HepG2 (cell line): ENCODE results near the gene DQX1. TPM values are rescaled to one million over a fixed set of nuclear protein-coding genes. Genes with fewer than 3 reads are reported as not detected.

Experiments used
- CHD4 ChIP-seq: fragments of 200-600 bp; sonication (generic); IDR thresholded peaks from 2 replicates; pipeline ENCODE4 v1.7.0; 2017; ENCODE audit warnings: mild to moderate bottlenecking, low read length, borderline replicate concordance
- FIP1L1 ChIP-seq: fragments of 200-400 bp; formaldehyde crosslinking; IDR thresholded peaks from 2 replicates; pipeline ENCODE4 v1.6.1; 2018; ENCODE audit warnings: low read depth, mild to moderate bottlenecking, low read length, moderate library complexity, borderline replicate concordance; ENCODE audit not compliant: insufficient read depth
- GABPA ChIP-seq, 2 experiments: IDR thresholded peaks; 2 replicates each; pipeline ENCODE4 v1.6.1; 2011 to 2016; ENCODE audit warnings: low read depth in 2 of 2, low read length in 1 of 2, missing biosample characterization in 1 of 2, missing genetic modification characterization in 1 of 2
- PRMT3 ChIP-seq: sonication (generic); formaldehyde crosslinking; IDR thresholded peaks from 2 replicates; pipeline ENCODE4 v1.8.1; 2022; ENCODE audit warnings: low read depth, mild to moderate bottlenecking, moderate library complexity, missing genetic modification reagents, borderline replicate concordance
- SKI ChIP-seq: fragments of 450-650 bp; IDR thresholded peaks from one replicate; pipeline ENCODE4 v1.6.1; 2018; ENCODE audit warnings: mild to moderate bottlenecking; ENCODE audit not compliant: partially characterized antibody
- SP2 ChIP-seq: sonication (generic); formaldehyde crosslinking; IDR thresholded peaks from 2 replicates; pipeline ENCODE4 v1.5.1; 2020; ENCODE audit warnings: mild to moderate bottlenecking, missing genetic modification reagents
- TCF7 ChIP-seq: sonication (generic); IDR thresholded peaks from 2 replicates; pipeline ENCODE4 v1.6.1; 2016; ENCODE audit warnings: antibody characterized with exemption, low read depth
- ZBTB20 ChIP-seq: sonication (generic); formaldehyde crosslinking; IDR thresholded peaks from 2 replicates; pipeline ENCODE4 v1.8.1; 2023; ENCODE audit warnings: missing genetic modification reagents, low read depth, mild to moderate bottlenecking, borderline replicate concordance
- ZBTB21 ChIP-seq: sonication (generic); formaldehyde crosslinking; IDR thresholded peaks from 2 replicates; pipeline ENCODE4 v1.4.0; 2020; ENCODE audit warnings: missing genetic modification reagents
- ZFP41 ChIP-seq: sonication (generic); formaldehyde crosslinking; IDR thresholded peaks from 2 replicates; pipeline ENCODE4 v1.4.0; 2020; ENCODE audit warnings: mild to moderate bottlenecking, missing genetic modification reagents, borderline replicate concordance
- ZNF12 ChIP-seq: sonication (generic); formaldehyde crosslinking; IDR thresholded peaks from 2 replicates; pipeline ENCODE4 v1.5.0; 2020; ENCODE audit warnings: missing genetic modification reagents
- ZNF564 ChIP-seq: sonication (generic); formaldehyde crosslinking; IDR thresholded peaks from 2 replicates; pipeline ENCODE4 v1.8.1; 2023; ENCODE audit warnings: mild to moderate bottlenecking, missing genetic modification reagents
- ZNF747 ChIP-seq: sonication (generic); formaldehyde crosslinking; IDR thresholded peaks from 2 replicates; pipeline ENCODE4 v1.8.1; 2023; ENCODE audit warnings: missing genetic modification reagents, mild to moderate bottlenecking, borderline replicate concordance
- ZNF775 ChIP-seq: sonication (generic); formaldehyde crosslinking; IDR thresholded peaks from 2 replicates; pipeline ENCODE4 v1.4.0; 2020; ENCODE audit warnings: missing genetic modification reagents, mild to moderate bottlenecking, moderate library complexity, borderline replicate concordance
- ZNF850 ChIP-seq: sonication (generic); formaldehyde crosslinking; conservative IDR thresholded peaks from 2 replicates; pipeline ENCODE4 v1.9.0; 2021; ENCODE audit warnings: mild to moderate bottlenecking, missing genetic modification reagents
- ZNF883 ChIP-seq: sonication (generic); formaldehyde crosslinking; IDR thresholded peaks from 2 replicates; pipeline ENCODE4 v1.5.1; 2020; ENCODE audit warnings: mild to moderate bottlenecking, missing genetic modification reagents; ENCODE audit errors: not compliant biosample characterization
- polyA plus RNA-seq, 8 experiments: library from polyadenylated mRNA; depleted of rRNA in 3 of 8; stranded (reverse) in 7 of 8; unstranded in 1 of 8; fragments of >200 nt; fragmentation: Illumina TruSeq in 4 of 8; extraction: Trizol in 4 of 8; gene quantifications; 2 replicates each; pipeline versions ENCODE4 v1.2.1 to v1.2.3, GENCODE V29; 2011 to 2016; ENCODE audit warnings: low read depth in 4 of 8, missing spikeins in 1 of 8, mixed read lengths in 1 of 8; ENCODE audit not compliant: insufficient read depth in 1 of 8
- total RNA-seq, 5 experiments: library from RNA; depleted of rRNA; stranded (reverse); fragments of >200 nt; fragmentation: Illumina TruSeq; extraction: Trizol; gene quantifications; 2 replicates each; pipeline ENCODE4 v1.2.3, GENCODE V29; 2016; ENCODE audit warnings: low read depth in 1 of 5
- TF ChIP-seq, protein P1 (sequence below): sonication (generic); formaldehyde crosslinking; IDR thresholded peaks from 2 replicates; pipeline ENCODE4 v1.4.0; 2020; ENCODE audit warnings: missing genetic modification reagents, mild to moderate bottlenecking, borderline replicate concordance
- TF ChIP-seq, protein P2 (sequence below): sonication (generic); formaldehyde crosslinking; IDR thresholded peaks from 2 replicates; pipeline ENCODE4 v1.8.0; 2022; ENCODE audit warnings: missing genetic modification reagents, mild to moderate bottlenecking, borderline replicate concordance
- TF ChIP-seq, protein P3 (sequence below): sonication (generic); formaldehyde crosslinking; IDR thresholded peaks from 2 replicates; pipeline ENCODE4 v1.4.0; 2020; ENCODE audit warnings: mild to moderate bottlenecking, low read depth, missing genetic modification reagents
- TF ChIP-seq, protein P4 (sequence below): sonication (generic); formaldehyde crosslinking; conservative IDR thresholded peaks from 2 replicates; pipeline ENCODE4 v1.4.0; 2020; ENCODE audit warnings: missing genetic modification reagents

Gene DQX1
- total and polyA plus RNA-seq, 2 of the 13 experiments (the other 11 are each of a cell fraction or from before 2014, with no cell fraction given), result 27.6 to 89.8 TPM

DNA sequence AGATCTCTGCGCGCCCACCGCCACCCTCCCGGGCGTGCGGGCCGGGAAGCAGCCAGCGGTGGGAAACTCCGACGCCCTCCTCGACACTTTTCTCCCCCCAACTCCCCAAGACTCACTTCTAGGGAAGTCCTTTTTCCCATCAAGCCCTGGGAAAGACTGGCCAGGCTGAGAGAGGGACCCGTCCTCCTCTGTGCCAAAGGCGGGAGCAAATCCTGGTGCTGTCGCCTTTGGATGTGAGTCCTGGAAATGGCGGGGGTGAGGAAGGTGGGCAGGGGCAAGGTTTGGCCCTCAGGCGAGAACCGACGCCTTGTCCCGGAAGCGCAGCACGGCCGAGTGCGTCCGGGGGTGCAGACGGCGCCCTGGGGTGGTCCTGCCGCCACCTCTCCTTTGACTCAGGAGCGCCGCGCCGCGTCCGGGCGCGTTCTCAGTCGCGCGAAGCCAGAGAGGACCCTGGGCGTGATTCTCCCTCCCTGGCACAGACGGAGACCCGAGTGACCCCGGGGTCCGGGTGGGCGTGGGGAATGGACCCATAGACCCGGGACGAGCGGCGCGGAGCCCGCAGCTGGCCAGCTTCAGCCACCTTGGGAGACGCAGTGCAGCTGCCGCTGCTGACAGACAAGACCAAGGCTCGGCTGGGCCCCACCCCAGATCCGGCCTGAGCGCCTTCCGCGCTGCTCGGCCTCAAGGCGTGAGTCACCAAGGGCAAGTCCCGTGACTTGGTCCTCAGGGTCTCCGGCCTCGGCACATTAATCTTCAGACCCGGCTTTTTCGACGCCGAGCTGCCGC is 23.1 kb downstream of the DQX1 start (continued):
- TF ChIP-seq, protein P1, sequence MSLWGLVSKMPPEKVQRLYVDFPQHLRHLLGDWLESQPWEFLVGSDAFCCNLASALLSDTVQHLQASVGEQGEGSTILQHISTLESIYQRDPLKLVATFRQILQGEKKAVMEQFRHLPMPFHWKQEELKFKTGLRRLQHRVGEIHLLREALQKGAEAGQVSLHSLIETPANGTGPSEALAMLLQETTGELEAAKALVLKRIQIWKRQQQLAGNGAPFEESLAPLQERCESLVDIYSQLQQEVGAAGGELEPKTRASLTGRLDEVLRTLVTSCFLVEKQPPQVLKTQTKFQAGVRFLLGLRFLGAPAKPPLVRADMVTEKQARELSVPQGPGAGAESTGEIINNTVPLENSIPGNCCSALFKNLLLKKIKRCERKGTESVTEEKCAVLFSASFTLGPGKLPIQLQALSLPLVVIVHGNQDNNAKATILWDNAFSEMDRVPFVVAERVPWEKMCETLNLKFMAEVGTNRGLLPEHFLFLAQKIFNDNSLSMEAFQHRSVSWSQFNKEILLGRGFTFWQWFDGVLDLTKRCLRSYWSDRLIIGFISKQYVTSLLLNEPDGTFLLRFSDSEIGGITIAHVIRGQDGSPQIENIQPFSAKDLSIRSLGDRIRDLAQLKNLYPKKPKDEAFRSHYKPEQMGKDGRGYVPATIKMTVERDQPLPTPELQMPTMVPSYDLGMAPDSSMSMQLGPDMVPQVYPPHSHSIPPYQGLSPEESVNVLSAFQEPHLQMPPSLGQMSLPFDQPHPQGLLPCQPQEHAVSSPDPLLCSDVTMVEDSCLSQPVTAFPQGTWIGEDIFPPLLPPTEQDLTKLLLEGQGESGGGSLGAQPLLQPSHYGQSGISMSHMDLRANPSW (CRISPR knock-in tag), result 0 out of 2 replicates have a peak, but pooled peaks have one; percentile 35
- TF ChIP-seq SKI (peak; percentile 48), ZBTB21 (CRISPR knock-in tag) (no peak), PRMT3 (peak; percentile 56; the same call in 1 of the 2 replicates), CHD4 (no peak), TCF7 (no peak), GABPA (IDR thresholded peaks at IDR 0.05; ENCODE audit: low read depth, low read length) (no peak), GABPA (CRISPR knock-in tag; IDR thresholded peaks at IDR 0.05; ENCODE audit: low read depth) (no peak; the same call in 1 of the 2 replicates), ZNF775 (CRISPR knock-in tag) (no peak), ZBTB20 (peak; percentile 22; the same call in 1 of the 2 replicates), ZNF850 (CRISPR knock-in tag) (no peak), ZNF12 (CRISPR knock-in tag) (no peak), SP2 (CRISPR knock-in tag) (peak; percentile 66), ZFP41 (CRISPR knock-in tag) (0 out of 2 replicates have a peak, but pooled peaks have one; percentile 34), ZNF747 (peak; percentile 63; the same call in 1 of the 2 replicates), ZNF564 (CRISPR knock-in tag) (peak; percentile 78), FIP1L1 (no peak; the same call in 1 of the 2 replicates), ZNF883 (CRISPR knock-in tag) (peak; percentile 76)
- TF ChIP-seq, protein P2, sequence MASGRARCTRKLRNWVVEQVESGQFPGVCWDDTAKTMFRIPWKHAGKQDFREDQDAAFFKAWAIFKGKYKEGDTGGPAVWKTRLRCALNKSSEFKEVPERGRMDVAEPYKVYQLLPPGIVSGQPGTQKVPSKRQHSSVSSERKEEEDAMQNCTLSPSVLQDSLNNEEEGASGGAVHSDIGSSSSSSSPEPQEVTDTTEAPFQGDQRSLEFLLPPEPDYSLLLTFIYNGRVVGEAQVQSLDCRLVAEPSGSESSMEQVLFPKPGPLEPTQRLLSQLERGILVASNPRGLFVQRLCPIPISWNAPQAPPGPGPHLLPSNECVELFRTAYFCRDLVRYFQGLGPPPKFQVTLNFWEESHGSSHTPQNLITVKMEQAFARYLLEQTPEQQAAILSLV (CRISPR knock-in tag), result peak; percentile 84
- TF ChIP-seq, protein P3, sequence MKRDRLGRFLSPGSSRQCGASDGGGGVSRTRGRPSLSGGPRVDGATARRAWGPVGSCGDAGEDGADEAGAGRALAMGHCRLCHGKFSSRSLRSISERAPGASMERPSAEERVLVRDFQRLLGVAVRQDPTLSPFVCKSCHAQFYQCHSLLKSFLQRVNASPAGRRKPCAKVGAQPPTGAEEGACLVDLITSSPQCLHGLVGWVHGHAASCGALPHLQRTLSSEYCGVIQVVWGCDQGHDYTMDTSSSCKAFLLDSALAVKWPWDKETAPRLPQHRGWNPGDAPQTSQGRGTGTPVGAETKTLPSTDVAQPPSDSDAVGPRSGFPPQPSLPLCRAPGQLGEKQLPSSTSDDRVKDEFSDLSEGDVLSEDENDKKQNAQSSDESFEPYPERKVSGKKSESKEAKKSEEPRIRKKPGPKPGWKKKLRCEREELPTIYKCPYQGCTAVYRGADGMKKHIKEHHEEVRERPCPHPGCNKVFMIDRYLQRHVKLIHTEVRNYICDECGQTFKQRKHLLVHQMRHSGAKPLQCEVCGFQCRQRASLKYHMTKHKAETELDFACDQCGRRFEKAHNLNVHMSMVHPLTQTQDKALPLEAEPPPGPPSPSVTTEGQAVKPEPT (CRISPR knock-in tag), result peak; percentile 32; the same call in 1 of the 2 replicates
- TF ChIP-seq, protein P4, sequence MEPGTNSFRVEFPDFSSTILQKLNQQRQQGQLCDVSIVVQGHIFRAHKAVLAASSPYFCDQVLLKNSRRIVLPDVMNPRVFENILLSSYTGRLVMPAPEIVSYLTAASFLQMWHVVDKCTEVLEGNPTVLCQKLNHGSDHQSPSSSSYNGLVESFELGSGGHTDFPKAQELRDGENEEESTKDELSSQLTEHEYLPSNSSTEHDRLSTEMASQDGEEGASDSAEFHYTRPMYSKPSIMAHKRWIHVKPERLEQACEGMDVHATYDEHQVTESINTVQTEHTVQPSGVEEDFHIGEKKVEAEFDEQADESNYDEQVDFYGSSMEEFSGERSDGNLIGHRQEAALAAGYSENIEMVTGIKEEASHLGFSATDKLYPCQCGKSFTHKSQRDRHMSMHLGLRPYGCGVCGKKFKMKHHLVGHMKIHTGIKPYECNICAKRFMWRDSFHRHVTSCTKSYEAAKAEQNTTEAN (CRISPR knock-in tag), result no peak; the same call in 1 of the 2 replicates
